NCI-H1092 treated with DMSO at 0.1 percent for 48 hours (cell line): ENCODE measurements around the gene CUX1.
"Not testable (repeated sequence)": the region's sequence is repeated elsewhere in the genome, so short reads cannot be mapped to it uniquely, and the experiment has no call there.

ENCODE experiments used
- DNase-seq: peaks from one replicate; lab custom pipeline; 2025; lab: John Stamatoyannopoulos, UW

Gene CUX1

GRCh38 chr7:102009628-102010027 is 192.2 kb downstream of the CUX1 start:
- no peak for DNase-seq

DNA sequence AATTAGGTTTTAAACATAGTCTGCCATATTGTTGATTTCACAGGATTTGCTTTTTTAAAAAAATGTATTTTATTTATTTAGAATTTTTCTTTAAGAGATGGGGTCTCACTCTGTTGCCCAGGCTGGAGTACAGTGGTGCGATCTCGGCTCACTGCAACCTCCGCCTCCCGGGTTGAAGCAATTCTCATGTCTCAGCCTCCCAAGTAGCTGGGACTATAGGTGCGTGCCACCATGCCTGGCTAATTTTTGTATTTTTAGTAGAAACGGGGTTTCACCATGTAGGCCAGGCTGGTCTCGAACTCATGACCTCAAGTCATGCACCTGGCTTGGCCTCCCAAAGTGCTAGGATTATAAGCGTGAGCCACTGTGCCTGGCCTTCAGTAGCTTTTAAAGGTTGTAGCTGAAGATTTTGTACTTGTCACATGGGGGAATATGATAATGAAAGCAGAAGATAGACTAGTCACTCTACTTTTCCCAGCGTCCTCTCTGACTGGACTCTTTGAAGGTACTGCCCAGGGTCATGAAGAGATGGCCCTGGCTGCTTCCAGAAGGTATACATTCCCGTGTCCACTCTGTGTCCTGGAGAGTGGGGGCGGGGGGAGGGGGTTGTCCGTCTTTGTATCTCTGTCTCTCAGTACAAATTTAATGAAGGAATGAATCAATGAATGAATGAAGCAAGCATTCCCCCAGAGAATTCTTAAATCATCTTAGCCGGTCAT is 194.8 kb downstream of the CUX1 start:
- not testable (repeated sequence) for DNase-seq

- DNase-seq, result no peak
Measured at GRCh38 chr7:102012941-102013461, 195.6 kb downstream of the CUX1 start.

- DNase-seq, result no peak
Measured at GRCh38 chr7:102018876-102019275, 201.4 kb downstream of the CUX1 start.

- no peak for DNase-seq
Measured at GRCh38 chr7:102019461-102019860, 202.0 kb downstream of the CUX1 start.

GRCh38 chr7:102021841-102022618 is 204.6 kb downstream of the CUX1 start:
- no peak for DNase-seq

DNA sequence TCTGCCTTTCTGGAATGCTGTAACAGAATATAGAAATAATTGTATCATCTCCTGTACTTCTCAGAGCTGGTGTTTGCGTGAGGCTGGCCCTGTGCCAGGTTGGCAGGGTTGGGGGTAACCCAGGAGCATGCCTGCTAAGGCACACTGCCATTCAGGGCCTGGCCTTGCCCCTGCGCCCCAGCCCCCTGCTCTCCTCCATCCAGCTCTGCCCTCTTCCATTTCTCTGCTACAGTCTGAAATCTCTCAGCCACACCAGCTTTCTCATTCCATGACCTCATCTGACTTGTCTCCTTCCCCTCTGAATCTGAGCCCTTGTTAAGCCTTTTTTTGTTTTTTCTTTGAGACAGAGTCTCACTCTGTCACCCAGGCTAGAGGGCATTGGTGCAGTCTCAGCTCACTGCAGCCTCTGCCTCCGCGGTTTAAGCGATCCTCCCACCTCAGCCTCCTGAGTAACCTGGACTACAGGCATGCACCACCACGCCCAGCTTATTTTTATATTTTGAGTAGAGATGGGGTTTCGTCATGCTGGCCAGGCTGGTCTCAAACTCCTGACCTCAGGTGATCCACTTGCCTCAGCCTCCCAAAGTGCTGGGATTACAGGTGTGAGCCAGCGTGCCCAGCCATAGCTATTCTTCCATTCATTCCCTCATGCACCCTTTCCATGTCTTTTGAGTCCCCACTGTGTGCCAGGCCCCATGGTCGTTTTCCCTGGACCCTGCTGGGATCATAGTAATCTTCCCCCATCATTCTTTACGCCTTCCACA is 206.8 kb downstream of the CUX1 start:
- no peak for DNase-seq

DNA sequence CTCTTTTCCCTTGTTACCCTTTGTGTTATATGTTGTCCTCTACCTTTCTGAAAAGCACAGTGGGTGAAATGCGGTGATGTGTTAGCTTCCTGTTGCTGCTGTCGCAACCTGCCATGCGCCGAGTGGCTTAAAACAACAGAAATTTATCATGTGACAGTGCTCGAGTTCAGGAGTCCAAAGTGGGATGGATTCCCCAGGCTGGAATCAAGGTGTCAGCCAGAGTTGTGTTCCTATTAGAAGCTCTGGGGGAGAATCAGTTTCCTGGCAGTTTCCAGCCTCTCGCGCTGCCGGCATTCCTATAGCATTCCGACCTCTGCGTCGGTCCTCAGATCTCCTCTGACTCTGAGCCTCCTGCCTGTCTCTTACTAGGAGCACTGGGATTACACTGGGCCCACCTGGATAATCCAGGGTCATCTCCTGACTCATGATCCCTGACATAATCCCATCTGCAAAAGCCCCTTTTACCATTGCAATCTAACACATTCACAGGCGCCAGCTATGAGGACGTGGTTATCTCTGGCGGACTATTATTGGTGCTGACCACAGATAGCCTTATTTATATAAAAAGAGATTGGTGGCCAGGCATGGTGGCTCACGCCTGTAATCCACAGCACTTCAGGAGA is 207.5 kb downstream of the CUX1 start:
- no peak for DNase-seq

DNA sequence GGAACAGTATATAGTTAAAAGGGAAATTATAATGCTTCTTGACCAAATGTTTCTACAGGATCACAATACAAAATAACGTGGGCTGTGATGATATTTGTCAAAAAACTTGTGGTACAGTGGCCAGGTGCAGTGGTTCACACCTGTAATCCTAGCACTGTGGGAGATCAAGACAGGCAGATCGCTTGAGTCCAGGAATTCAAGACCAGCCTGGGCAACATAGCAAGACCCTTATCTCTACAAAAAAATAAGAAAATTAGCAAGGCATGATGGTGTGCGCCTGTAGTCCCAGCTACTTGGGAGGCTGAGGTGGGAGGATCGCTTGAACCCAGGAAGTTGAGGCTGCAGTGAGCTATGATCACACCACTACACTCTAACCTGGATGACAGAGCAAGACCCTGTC is 208.4 kb downstream of the CUX1 start:
- DNase-seq, result not testable (repeated sequence)

GRCh38 chr7:102028206-102028826 is 210.9 kb downstream of the CUX1 start:
- no peak for DNase-seq

GRCh38 chr7:102029616-102030015 is 212.2 kb downstream of the CUX1 start:
- DNase-seq, result no peak

DNA sequence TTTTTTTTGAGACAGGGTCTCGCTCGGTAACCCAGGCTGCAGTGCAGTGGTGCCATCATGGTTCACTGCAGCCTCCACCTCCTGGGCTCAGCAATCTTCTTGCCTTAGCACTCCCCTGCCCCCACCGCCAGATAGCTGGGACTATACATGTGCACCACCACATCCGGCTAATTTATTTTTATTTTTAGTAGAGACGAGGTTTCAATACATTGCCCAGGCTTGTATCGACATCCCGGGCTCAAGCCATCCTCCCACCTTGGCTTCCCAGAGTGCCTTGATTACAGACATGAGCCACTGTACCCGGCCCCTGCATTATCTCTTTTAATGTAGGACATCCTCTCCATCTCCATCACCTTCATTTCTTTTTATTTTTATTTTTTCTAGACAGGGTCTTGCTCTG is 213.3 kb downstream of the CUX1 start:
- DNase-seq, result no peak

DNA sequence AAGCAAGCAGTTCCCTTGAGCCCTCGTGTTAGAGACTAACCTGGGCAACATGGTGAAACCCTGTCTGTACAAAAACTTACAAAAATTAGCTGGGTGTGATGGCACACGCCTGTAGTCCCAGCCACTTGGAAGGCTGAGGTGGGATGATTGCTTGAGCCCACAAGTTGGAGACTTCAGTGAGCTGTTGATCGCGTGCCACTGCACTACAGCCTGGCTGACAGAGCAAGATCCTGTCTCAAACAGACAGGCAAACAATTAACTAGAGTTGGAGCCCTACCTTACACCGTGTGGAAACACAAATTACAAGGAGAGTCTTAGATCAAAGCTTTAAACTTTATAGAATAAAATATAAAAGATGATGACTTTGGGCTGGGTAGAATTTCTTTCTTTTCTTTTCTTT is 219.5 kb downstream of the CUX1 start:
- no peak for DNase-seq

DNA sequence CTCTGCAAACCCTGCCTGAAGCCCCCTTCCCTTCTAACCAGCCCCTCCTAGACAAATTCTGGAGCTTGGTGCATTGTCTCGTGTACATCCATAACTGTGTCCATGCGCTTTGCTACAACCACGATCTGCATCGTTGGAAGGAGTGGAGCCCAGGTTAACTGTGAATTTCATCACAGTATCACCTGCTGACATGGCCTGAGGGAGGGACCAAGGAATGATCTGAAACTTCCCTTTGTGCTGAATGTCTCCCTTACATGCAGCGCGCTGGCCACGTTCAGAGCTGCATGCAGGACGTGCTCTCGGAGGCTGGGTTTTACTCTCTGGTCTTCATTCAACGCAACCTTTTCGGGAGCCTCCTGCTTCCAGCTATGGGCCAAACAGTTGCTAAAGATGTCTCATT is 222.3 kb downstream of the CUX1 start:
- DNase-seq, result no peak

DNA sequence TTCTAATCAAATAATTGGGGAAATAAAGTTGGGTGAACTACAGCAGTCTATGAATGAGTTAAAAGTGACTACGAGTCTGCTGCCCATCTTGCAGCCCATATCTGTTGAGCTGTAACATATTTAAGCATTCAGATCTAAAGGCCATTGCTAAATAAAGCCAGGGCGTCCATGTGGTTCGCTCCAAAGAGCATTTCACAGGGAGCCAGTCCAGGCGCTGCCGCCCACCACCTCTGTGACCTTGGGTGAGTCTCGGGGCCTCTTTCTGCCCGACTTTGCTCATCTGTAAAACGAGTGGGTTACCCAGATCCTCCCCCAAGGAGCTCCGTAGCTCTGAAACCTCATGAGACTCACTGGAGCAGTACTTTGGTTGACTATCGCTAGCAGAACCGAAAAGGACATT is 223.1 kb downstream of the CUX1 start:
- no peak for DNase-seq

GRCh38 chr7:102042016-102042656 is 224.7 kb downstream of the CUX1 start:
- no peak for DNase-seq

DNA sequence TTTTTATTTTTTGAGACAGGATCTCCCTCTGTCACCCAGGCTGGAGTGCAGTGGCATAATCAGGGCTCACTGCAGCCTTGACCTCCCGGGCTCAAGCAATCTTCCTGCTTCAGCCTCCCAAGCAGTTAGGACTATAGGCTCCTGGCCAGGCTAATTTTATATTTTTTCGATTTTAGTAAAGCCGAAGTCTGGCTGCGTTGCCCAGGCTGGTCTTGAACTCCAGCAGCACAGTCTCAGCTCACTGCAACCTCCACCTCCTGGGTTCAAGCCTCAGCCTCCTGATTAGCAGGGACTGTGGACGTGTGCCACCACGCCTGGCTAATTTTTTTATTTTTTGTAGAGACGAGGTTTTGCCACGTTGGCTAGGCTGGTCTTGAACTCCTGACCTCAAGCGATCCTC is 225.4 kb downstream of the CUX1 start:
- not testable (repeated sequence) for DNase-seq

GRCh38 chr7:102044641-102044983 is 227.2 kb downstream of the CUX1 start:
- DNase-seq, result no peak

DNA sequence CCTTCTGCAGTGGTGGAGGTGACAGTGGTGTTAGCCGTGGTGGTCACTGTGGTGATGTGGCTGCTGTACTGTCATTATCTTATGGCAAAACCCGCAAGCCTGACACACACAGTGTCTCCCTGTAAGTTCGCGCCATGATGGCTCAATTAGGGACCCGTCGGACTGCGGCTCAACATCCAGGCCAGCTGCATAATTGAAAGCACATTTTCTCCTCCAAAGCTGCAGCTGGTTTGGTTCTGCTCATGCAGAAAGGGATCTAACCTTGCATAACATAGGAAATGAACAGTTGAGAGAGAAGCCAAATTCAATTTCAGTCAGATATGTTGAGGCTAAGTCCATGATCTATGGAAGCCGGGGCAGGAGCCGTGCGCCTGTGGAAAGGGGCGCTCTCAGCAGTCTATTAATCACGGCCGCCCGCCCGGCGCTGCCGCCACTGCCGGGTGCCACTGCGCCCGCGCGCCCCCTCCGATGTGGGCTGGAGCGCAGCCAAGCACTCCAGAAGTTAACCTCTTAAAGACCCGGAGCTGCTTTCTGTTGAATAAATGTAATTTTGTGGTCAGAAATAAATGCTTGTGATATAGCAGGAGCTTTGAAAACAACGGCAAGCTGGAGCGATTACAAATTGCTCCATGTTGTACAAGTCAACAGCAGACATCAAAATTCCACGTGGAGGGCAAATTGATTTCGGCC is 227.7 kb downstream of the CUX1 start:
- DNase-seq, result peak; percentile 85

- DNase-seq, result no peak
Measured at GRCh38 chr7:102045681-102046372, 228.4 kb downstream of the CUX1 start.
